ENCODE data around the gene KL. TPM values are rescaled to one million over a fixed set of nuclear protein-coding genes. Genes with fewer than 3 reads are reported as not detected.

KL gene
- total and polyA plus RNA-seq, 7 donors: 0.52 to 1.7 (median 0.95) TPM

DNA sequence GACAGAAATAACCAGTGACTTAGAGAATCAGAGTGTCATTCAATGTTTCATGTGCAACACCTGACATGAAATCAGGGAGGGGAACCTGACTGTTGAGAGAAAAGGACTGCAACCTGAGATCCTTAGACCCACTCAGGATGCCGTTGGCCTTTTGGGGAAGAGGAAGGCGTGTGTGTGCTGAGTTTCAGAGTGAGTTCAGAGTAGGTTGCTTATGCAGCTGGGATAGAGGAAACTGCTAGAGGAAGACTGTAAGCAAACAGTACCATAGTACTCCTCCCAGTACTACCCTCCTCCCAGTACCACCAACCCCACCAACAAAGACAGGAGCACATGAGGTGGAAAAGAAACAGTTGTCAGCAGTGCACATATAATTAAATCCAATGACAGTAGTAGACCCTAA is 63.7 kb downstream of the KL start:
- H3K27me3 ChIP-seq (ENCODE audit: insufficient read depth in 3 of 3, low read length in 2 of 3): no peaks in the 10 kb centered on the region
- intact Hi-C loops (cut with DNase I): no loop called here
- no peak for ATAC-seq
- H3K27ac ChIP-seq: no peak overlapping the region
- TF ChIP-seq, protein P1, sequence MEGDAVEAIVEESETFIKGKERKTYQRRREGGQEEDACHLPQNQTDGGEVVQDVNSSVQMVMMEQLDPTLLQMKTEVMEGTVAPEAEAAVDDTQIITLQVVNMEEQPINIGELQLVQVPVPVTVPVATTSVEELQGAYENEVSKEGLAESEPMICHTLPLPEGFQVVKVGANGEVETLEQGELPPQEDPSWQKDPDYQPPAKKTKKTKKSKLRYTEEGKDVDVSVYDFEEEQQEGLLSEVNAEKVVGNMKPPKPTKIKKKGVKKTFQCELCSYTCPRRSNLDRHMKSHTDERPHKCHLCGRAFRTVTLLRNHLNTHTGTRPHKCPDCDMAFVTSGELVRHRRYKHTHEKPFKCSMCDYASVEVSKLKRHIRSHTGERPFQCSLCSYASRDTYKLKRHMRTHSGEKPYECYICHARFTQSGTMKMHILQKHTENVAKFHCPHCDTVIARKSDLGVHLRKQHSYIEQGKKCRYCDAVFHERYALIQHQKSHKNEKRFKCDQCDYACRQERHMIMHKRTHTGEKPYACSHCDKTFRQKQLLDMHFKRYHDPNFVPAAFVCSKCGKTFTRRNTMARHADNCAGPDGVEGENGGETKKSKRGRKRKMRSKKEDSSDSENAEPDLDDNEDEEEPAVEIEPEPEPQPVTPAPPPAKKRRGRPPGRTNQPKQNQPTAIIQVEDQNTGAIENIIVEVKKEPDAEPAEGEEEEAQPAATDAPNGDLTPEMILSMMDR (IDR thresholded peaks at IDR 0.05): no peak
- H3K4me3 ChIP-seq: no peak overlapping the region
- H3K36me3 ChIP-seq (ENCODE audit: insufficient read depth in 1 of 2, low read depth in 1 of 2): no peaks in the 10 kb centered on the region
- H3K4me1 ChIP-seq: no peaks in the 10 kb centered on the region
- H3K9me3 ChIP-seq: no peaks in the 10 kb centered on the region
- 62 to 78% (median 72%) methylated on average over 2 of the region's 2 CpGs for WGBS, 3 donors
- no peak for DNase-seq

DNA sequence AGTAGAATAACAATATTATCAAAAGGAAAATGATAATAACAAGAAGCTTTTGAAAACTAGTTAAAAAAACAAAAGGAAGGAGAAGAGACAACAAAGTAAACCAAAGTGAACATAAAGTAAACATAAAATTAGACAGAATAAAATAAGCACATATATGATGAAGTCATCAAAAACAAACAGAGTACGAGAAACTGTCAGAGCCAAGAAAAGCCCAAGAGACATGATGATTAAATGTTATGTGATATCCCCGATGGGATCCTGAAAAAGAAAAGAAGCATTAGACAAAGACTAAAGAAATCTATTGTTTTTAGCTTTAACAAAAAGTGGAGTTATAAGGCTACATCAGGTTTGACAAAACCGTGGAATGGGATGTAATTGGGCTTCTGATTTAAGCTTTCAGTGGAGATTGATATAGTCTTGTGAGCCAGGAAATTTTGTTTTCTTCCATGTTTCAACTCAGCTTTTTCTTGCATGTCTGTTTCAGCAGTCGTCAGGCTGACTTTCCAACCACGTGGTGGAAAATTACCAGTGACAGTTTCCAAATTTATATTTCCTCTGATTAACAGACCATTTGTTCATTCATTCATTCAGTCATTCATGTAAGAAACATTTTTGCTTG is 64.9 kb downstream of the KL start:
- no peaks in the 10 kb centered on the region for H3K27me3 ChIP-seq (ENCODE audit: insufficient read depth in 3 of 3, low read length in 2 of 3)
- no peak overlapping the region for H3K4me3 ChIP-seq
- H3K36me3 ChIP-seq (ENCODE audit: insufficient read depth in 1 of 2, low read depth in 1 of 2): no peaks in the 10 kb centered on the region
- H3K4me1 ChIP-seq: no peaks in the 10 kb centered on the region
- no peak for DNase-seq
- H3K9me3 ChIP-seq: no peaks in the 10 kb centered on the region
- intact Hi-C loops (cut with DNase I): no loop called here
- no peak overlapping the region for H3K27ac ChIP-seq
- WGBS, 3 donors: 20 to 31% (median 23%) methylated on average over 5 of the region's 5 CpGs
- no peak for ATAC-seq
- TF ChIP-seq, protein P1 (IDR thresholded peaks at IDR 0.05): no peak

DNA sequence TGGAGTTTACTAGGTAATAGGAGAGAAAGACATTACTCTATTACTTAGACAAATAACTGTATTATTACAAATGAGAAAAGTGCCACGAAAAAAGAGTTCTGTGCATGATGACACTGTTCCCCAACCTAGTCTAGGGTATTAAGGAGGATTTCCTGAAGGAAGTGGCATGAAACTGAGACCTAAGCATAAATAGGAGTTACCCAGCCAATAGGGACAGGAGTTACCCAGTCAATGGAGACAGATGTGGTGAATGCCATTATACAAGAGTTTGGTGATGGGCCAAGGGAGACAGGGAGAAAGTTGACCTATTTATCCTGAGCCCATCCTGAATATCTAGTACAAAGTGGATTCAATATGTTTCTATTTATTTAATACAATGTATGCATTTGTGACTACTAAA is 65.4 kb downstream of the KL start:
- H3K27ac ChIP-seq: no peak overlapping the region
- TF ChIP-seq, protein P1 (IDR thresholded peaks at IDR 0.05): no peak
- ATAC-seq (no peak), DNase-seq (no peak)
- 40 to 54% (median 51%) methylated on average over 1 of the region's 1 CpG for WGBS, 3 donors
- intact Hi-C loops (cut with DNase I): no loop called here
- H3K36me3 ChIP-seq (ENCODE audit: insufficient read depth in 1 of 2, low read depth in 1 of 2): no peaks in the 10 kb centered on the region
- no peak overlapping the region for H3K4me3 ChIP-seq
- no peaks in the 10 kb centered on the region for H3K4me1 ChIP-seq
- no peaks in the 10 kb centered on the region for H3K27me3 ChIP-seq (ENCODE audit: insufficient read depth in 3 of 3, low read length in 2 of 3)
- H3K9me3 ChIP-seq: no peaks in the 10 kb centered on the region

DNA sequence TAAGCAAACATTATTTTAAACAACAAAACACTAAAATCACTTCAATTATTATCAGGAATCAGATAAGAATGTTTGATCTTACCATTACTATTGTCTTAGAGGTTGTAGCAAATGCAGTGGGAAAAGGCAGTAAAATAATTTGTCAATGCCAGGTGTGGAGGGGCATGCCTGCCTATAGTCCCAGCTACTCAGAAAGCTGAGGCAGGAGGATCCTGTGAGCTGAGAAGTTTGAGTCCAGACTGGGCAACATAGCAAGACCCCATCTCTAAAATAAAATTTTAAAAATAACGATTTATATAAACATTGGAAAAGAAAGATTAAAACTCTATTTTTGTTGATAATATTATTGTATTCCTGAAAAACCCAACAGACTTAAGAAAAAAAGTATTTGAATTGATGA is 66.8 kb downstream of the KL start:
- DNase-seq (no peak), ATAC-seq (no peak)
- no peaks in the 10 kb centered on the region for H3K27me3 ChIP-seq (ENCODE audit: insufficient read depth in 3 of 3, low read length in 2 of 3)
- H3K36me3 ChIP-seq (ENCODE audit: insufficient read depth in 1 of 2, low read depth in 1 of 2): no peaks in the 10 kb centered on the region
- no peaks in the 10 kb centered on the region for H3K4me1 ChIP-seq
- WGBS, 3 donors: 97 to 100% (median 98%) methylated on average over 1 of the region's 1 CpG
- TF ChIP-seq, protein P1 (IDR thresholded peaks at IDR 0.05): no peak
- H3K4me3 ChIP-seq: no peak overlapping the region
- intact Hi-C loops (cut with DNase I): no loop called here
- H3K9me3 ChIP-seq: no peaks in the 10 kb centered on the region
- H3K27ac ChIP-seq: no peak overlapping the region

DNA sequence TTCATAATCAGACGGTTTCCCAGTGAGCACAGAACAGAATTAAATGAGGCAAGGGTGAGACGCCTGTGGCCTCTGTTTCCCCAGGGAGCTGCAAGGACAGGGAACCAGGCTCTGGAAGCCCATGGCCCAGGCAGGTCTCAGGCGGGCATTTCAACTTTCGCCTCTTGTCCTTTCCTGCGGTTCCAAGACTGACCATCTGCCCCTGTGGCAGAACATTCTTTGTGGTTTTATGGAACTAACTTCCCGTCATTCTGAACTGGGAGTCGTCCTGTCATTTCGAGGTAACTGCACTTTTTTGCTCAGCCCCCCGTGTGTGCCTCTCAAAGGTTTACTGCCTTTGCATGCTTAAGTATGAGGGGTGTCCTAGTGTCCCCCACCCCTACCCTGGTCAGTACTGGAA is 70.9 kb downstream of the KL start:
- no peaks in the 10 kb centered on the region for H3K4me1 ChIP-seq
- no peak for ATAC-seq
- H3K9me3 ChIP-seq: no peaks in the 10 kb centered on the region
- intact Hi-C loops (cut with DNase I): no loop called here
- H3K27me3 ChIP-seq (ENCODE audit: insufficient read depth in 3 of 3, low read length in 2 of 3): no peaks in the 10 kb centered on the region
- WGBS, 3 donors: 83 to 86% (median 84%) methylated on average over 9 of the region's 9 CpGs
- DNase-seq: no peak
- no peak overlapping the region for H3K4me3 ChIP-seq
- no peaks in the 10 kb centered on the region for H3K36me3 ChIP-seq (ENCODE audit: insufficient read depth in 1 of 2, low read depth in 1 of 2)
- TF ChIP-seq, protein P1 (IDR thresholded peaks at IDR 0.05): no peak
- no peak overlapping the region for H3K27ac ChIP-seq
